ENCODE results near the gene STK24. TPM values are rescaled to one million over a fixed set of nuclear protein-coding genes. Genes with fewer than 3 reads are reported as not detected.

STK24 gene
- polyA plus RNA-seq, 2 of the 4 experiments (the other 2 are of a cell fraction), result 46.1 to 55.6 TPM

GRCh38 chr13:98514288-98514687 is 62.6 kb downstream of the STK24 start:
- WGBS (ENCODE audit: missing lambda C conversion rate), result 100% methylated on average over 1 of the region's 1 CpG
- ChIA-PET CTCF (interaction anchor here (0.6 kb wide), 1 partner anchor 51 kb away, joined by 3 read pairs; no protein-coding TSS in a partner anchor), POLR2A (no interaction called here)
- ATAC-seq (no peak), FAIRE-seq (no peak), DNase-seq (ENCODE audit: low read depth in 1 of 2, low spot score in 1 of 2) (no peak)
- TF ChIP-seq GATA3 (IDR thresholded peaks at IDR 0.05; ENCODE audit: borderline replicate concordance) (no peak), TFCP2L1 (CRISPR knock-in tag; IDR thresholded peaks at IDR 0.05) (no peak), EHMT2 (IDR thresholded peaks at IDR 0.05; ENCODE audit: low read depth) (no peak), FOXS1 (CRISPR knock-in tag; IDR thresholded peaks at IDR 0.05) (no peak), JUN (IDR thresholded peaks at IDR 0.05) (no peak), CBX2 (IDR thresholded peaks at IDR 0.05; ENCODE audit: borderline replicate concordance, low read depth) (no peak), NPAS2 (CRISPR knock-in tag; IDR thresholded peaks at IDR 0.05; ENCODE audit: borderline replicate concordance) (no peak), MYC (IDR thresholded peaks at IDR 0.05; ENCODE audit: borderline replicate concordance, low read length) (no peak), CHD2 (IDR thresholded peaks at IDR 0.05; ENCODE audit: low read length, partially characterized antibody) (no peak), HOXB5 (CRISPR knock-in tag; IDR thresholded peaks at IDR 0.05) (no peak)
- TF ChIP-seq, protein P1, sequence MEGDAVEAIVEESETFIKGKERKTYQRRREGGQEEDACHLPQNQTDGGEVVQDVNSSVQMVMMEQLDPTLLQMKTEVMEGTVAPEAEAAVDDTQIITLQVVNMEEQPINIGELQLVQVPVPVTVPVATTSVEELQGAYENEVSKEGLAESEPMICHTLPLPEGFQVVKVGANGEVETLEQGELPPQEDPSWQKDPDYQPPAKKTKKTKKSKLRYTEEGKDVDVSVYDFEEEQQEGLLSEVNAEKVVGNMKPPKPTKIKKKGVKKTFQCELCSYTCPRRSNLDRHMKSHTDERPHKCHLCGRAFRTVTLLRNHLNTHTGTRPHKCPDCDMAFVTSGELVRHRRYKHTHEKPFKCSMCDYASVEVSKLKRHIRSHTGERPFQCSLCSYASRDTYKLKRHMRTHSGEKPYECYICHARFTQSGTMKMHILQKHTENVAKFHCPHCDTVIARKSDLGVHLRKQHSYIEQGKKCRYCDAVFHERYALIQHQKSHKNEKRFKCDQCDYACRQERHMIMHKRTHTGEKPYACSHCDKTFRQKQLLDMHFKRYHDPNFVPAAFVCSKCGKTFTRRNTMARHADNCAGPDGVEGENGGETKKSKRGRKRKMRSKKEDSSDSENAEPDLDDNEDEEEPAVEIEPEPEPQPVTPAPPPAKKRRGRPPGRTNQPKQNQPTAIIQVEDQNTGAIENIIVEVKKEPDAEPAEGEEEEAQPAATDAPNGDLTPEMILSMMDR (IDR thresholded peaks at IDR 0.05), result no peak
- TF ChIP-seq, protein P2, sequence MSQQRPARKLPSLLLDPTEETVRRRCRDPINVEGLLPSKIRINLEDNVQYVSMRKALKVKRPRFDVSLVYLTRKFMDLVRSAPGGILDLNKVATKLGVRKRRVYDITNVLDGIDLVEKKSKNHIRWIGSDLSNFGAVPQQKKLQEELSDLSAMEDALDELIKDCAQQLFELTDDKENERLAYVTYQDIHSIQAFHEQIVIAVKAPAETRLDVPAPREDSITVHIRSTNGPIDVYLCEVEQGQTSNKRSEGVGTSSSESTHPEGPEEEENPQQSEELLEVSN (IDR thresholded peaks at IDR 0.05; ENCODE audit: borderline replicate concordance, low read depth), result no peak
- Histone ChIP-seq H3K4me1 (peaks cover 9% of the 10 kb centered on the region), H3K9me3 (no peaks in the 10 kb centered on the region), H3K27ac (no peak overlapping the region), H3K4me3 (no peak overlapping the region), H3K4me2 (no peak overlapping the region)

GRCh38 chr13:98513837-98514236 is 63.1 kb downstream of the STK24 start:
- CTCF ChIA-PET, result interaction anchor here (0.6 kb wide), 1 partner anchor 52 kb away, joined by 3 read pairs; no protein-coding TSS in a partner anchor
- no peak overlapping the region for H3K4me2 ChIP-seq
- H3K27ac ChIP-seq, result no peak overlapping the region
- TF ChIP-seq CEBPB (IDR thresholded peaks at IDR 0.05) (no peak), USF2 (IDR thresholded peaks at IDR 0.05) (no peak), RAD21 (conservative IDR thresholded peaks at IDR 0.05 in 1 of 2, IDR thresholded peaks at IDR 0.05 in 1 of 2) (no peak), HES2 (IDR thresholded peaks at IDR 0.05) (no peak), HOXB5 (CRISPR knock-in tag; IDR thresholded peaks at IDR 0.05) (no peak), GATA3 (IDR thresholded peaks at IDR 0.05; ENCODE audit: borderline replicate concordance) (no peak), PHF8 (IDR thresholded peaks at IDR 0.05; ENCODE audit: borderline replicate concordance, low read depth) (no peak), HDAC2 (IDR thresholded peaks at IDR 0.05) (no peak), FOXS1 (CRISPR knock-in tag; IDR thresholded peaks at IDR 0.05) (no peak), MAFK (IDR thresholded peaks at IDR 0.05; ENCODE audit: partially characterized antibody) (no peak), ZNF302 (CRISPR knock-in tag; IDR thresholded peaks at IDR 0.05) (no peak), ESRRA (IDR thresholded peaks at IDR 0.05; ENCODE audit: borderline replicate concordance, low read length) (no peak), JUNB (IDR thresholded peaks at IDR 0.05) (no peak), NR3C1 (IDR thresholded peaks at IDR 0.05) (no peak), ELK1 (IDR thresholded peaks at IDR 0.05; ENCODE audit: low read depth, low read length) (no peak)
- TF ChIP-seq, protein P1 (IDR thresholded peaks at IDR 0.05), result no peak
- TF ChIP-seq, protein P2 (IDR thresholded peaks at IDR 0.05; ENCODE audit: borderline replicate concordance, low read depth), result no peak
- H3K9me3 ChIP-seq, result no peaks in the 10 kb centered on the region
- peaks cover 13% of the 10 kb centered on the region for H3K4me1 ChIP-seq
- WGBS (ENCODE audit: missing lambda C conversion rate), result 97% methylated on average over 2 of the region's 2 CpGs
- FAIRE-seq (no peak), ATAC-seq (no peak), DNase-seq (ENCODE audit: low read depth in 1 of 2, low spot score in 1 of 2) (no peak)
- POLR2A ChIA-PET, result no interaction called here
- H3K4me3 ChIP-seq, result no peak overlapping the region

Data from A549 (cell line).